NCI-H1417 (cell line): ENCODE results near the gene SGCA.

Experiments
- DNase-seq, 3 experiments: peaks; one replicate each; lab custom pipeline; 2025; lab: John Stamatoyannopoulos, UW

The SGCA gene

GRCh38 chr17:50149417-50150353, 16.1 kb upstream of the SGCA start:
- DNase-seq, result peak; percentile 29 to 71 (median 65)

GRCh38 chr17:50150354-50151040, 15.3 kb upstream of the SGCA start, which contains the start of gene PPP1R9B:
Gene PPP1R9B (minus strand): TSS chr17:50150677. CDS start chr17:50150513, 164 bp downstream.
- no peak for DNase-seq

GRCh38 chr17:50151041-50151936, 14.5 kb upstream of the SGCA start:
- DNase-seq, result peak; percentile 87 to 89 (median 87)

GRCh38 chr17:50151937-50152547, 13.8 kb upstream of the SGCA start:
- DNase-seq, result peak; percentile 77 to 91 (median 88)

- DNase-seq, result no peak
Measured at GRCh38 chr17:50152736-50153135, 13.1 kb upstream of the SGCA start.

GRCh38 chr17:50153650-50154575, 11.9 kb upstream of the SGCA start:
- DNase-seq, result no peak

- DNase-seq, result no peak
Measured at GRCh38 chr17:50154604-50155003, 11.2 kb upstream of the SGCA start.

GRCh38 chr17:50155115-50155819, 10.5 kb upstream of the SGCA start:
- DNase-seq, result no peak

- no peak for DNase-seq
Measured at GRCh38 chr17:50157891-50158290, 7.9 kb upstream of the SGCA start.

GRCh38 chr17:50161023-50161910, 4.5 kb upstream of the SGCA start:
- peak; percentile 88 to 95 (median 93) for DNase-seq

- DNase-seq, result peak in 1 of 3 experiments; percentile 25
Measured at GRCh38 chr17:50161911-50162288, 3.9 kb upstream of the SGCA start.

GRCh38 chr17:50162466-50163254, 3.1 kb upstream of the SGCA start:
- no peak for DNase-seq

GRCh38 chr17:50163843-50164696, 1.7 kb upstream of the SGCA start:
- no peak for DNase-seq

GRCh38 chr17:50164697-50164988, 1.2 kb upstream of the SGCA start:
- no peak for DNase-seq

- DNase-seq, result no peak
Measured at GRCh38 chr17:50165066-50165465, 739 bp upstream of the SGCA start.

- DNase-seq, result no peak
Measured at GRCh38 chr17:50165466-50165865, 339 bp upstream of the SGCA start.

- no peak for DNase-seq
Measured at GRCh38 chr17:50166518-50167181, 845 bp downstream of the SGCA start.
